Heart left ventricle (tissue), 13 donors: ENCODE measurements around the gene SESN1.

ENCODE experiments used
- CTCF ChIP-seq, 12 donors: fragments of 200-600 bp; sonication (generic) in 4 of 12; IDR thresholded peaks; one replicate each; pipeline versions ENCODE4 v1.5.0 to v1.8.0; 2018 to 2022; ENCODE audit warnings: antibody characterized with exemption in 12 of 12, mild to moderate bottlenecking in 5 of 12
- POLR2A ChIP-seq, 2 donors: fragments of 450-650 bp; IDR thresholded peaks; one replicate each; pipeline ENCODE4 v1.6.1; 2017; ENCODE audit warnings: antibody characterized with exemption in 2 of 2, mild to moderate bottlenecking in 2 of 2, moderate library complexity in 2 of 2
- donor health status: ischemic (EF 13 %, LVEDD 7.1; RV severe dilation, severe dysfunction).
- donor health status: DM: no; HTN: yes; CAD: no.
- donor health status: DM: no; HTN: no; CAD: no.
- donor health status: ischemic (EF 25% LVEDD 6.9; RV normal size, moderate dysfunction).
- donor health status: ischemic (EF 25% LVEDD 5.7; RV mildly dilated, moderate dysfunction).
- donor health status: ischemic (EF 35%, LVEDD 5.7; RV mildly dilated, moderate dysfunction).
- donor health status: nonischemic (EF 11% LVEDD 7.7; RV severe dilation, severe dysfunction).
- donor health status: DM: yes; HTN: yes; CAD: no.
- donor health status: PGD.
- donor health status: ischemic (EF 29% LVEDD 5.4; RV normal size, mild dysfunction).
- donor health status: nonischemic (EF 23%, LVEDD 6.1; RV moderate dilation, normal function).

- TF ChIP-seq POLR2A (IDR thresholded peaks at IDR 0.05) (no peak), CTCF (IDR thresholded peaks at IDR 0.05) (no peak)
Observed at GRCh38 chr6:108961985-108962384, 132.7 kb downstream of the SESN1 start.
